Endothelial cell of umbilical vein (primary cell): Measurements from ENCODE around the gene AFG1L. TPM values are rescaled to one million over a fixed set of nuclear protein-coding genes. Genes with fewer than 3 reads are reported as not detected.

ENCODE experiments used
- BruUV-seq: library from RNA; stranded (reverse); fragments of 400-500 nt; replicated peaks from 2 replicates; lab custom pipeline; 2021; lab: Mats Ljungman, UMichigan
- CTCF ChIA-PET: fragments of 300-600, 350-600 bp; sonication (Branson Sonifier 250); formaldehyde crosslinking; loops from one replicate; lab custom pipeline; 2021; ENCODE audit warnings: antibody characterized with exemption, inconsistent platforms; lab: Charles Lee
- POLR2A ChIA-PET: fragments of 300-600, 350-600 bp; sonication (Branson Sonifier 250); formaldehyde crosslinking; loops from one replicate; lab custom pipeline; 2021; ENCODE audit warnings: antibody characterized with exemption, inconsistent platforms; lab: Charles Lee
- DNase-seq: peaks from one replicate; pipeline ENCODE4 v3.0.0-alpha.2; 2011; ENCODE audit warnings: low read depth, low spot score
- FAIRE-seq: peaks from 2 replicates; lab custom pipeline; 2011; peaks lifted over from hg19 to GRCh38; lab: Jason Lieb, UNC
- H2AFZ ChIP-seq: 2 replicates; pipeline ENCODE4 v1.6.0; 2012; ENCODE audit warnings: low read depth, low read length, control low read depth, inconsistent platforms
- H3K27ac ChIP-seq: 2 replicates; pipeline ENCODE4 v1.5.1; 2011; ENCODE audit warnings: low read depth, mild to moderate bottlenecking, control low read depth, low read length, moderate library complexity; ENCODE audit not compliant: insufficient read depth
- H3K27me3 ChIP-seq, 2 experiments: 2 replicates each; pipeline versions ENCODE4 v1.6.0 to v1.6.1; 2011; ENCODE audit warnings: low read length in 2 of 2, mixed read lengths in 1 of 2; ENCODE audit not compliant: control insufficient read depth in 2 of 2, insufficient read depth in 2 of 2
- H3K36me3 ChIP-seq, 2 experiments: 2 replicates in 1 of 2; 3 replicates in 1 of 2; pipeline ENCODE4 v1.5.1; 2011; ENCODE audit warnings: low read length in 2 of 2, mild to moderate bottlenecking in 1 of 2, moderate library complexity in 1 of 2; ENCODE audit not compliant: control insufficient read depth in 2 of 2, insufficient read depth in 2 of 2; ENCODE audit errors: extremely low read depth in 1 of 2
- H3K4me1 ChIP-seq: 3 replicates; pipeline ENCODE4 v1.5.1; 2011; ENCODE audit warnings: mild to moderate bottlenecking, low read length; ENCODE audit not compliant: control insufficient read depth, insufficient read depth; ENCODE audit errors: extremely low read depth
- H3K4me2 ChIP-seq: 2 replicates; pipeline ENCODE4 v1.6.1; 2011; ENCODE audit warnings: low read length, control low read depth, mixed read lengths; ENCODE audit not compliant: insufficient read depth
- H3K4me3 ChIP-seq, 3 experiments: fragments of 200-600 bp in 1 of 3; sonication (generic), shearing (Covaris generic) in 1 of 3; replicated peaks in 1 of 3; 2 replicates each; pipeline ENCODE4 v1.5.1; 2011 to 2016; ENCODE audit warnings: control low read depth in 3 of 3, low read length in 3 of 3, mild to moderate bottlenecking in 2 of 3, inconsistent platforms in 1 of 3, low read depth in 1 of 3, moderate library complexity in 1 of 3; ENCODE audit not compliant: insufficient read depth in 1 of 3
- H3K79me2 ChIP-seq: 2 replicates; pipeline ENCODE4 v1.6.0; 2012; ENCODE audit warnings: low read length, inconsistent platforms; ENCODE audit not compliant: control insufficient read depth, insufficient read depth
- H3K9ac ChIP-seq: replicated peaks from 2 replicates; pipeline ENCODE3; 2011; ENCODE audit warnings: low read length, control low read depth; ENCODE audit not compliant: insufficient read depth; ENCODE audit errors: extremely low read depth
- H3K9me1 ChIP-seq: replicated peaks from 3 replicates; pipeline ENCODE4 v1.6.0; 2011; ENCODE audit warnings: mild to moderate bottlenecking, low read length; ENCODE audit not compliant: control insufficient read depth, insufficient read depth; ENCODE audit errors: extremely low read depth
- H3K9me3 ChIP-seq: replicated peaks from 2 replicates; pipeline ENCODE4 v1.5.1; 2012; ENCODE audit warnings: low read length, inconsistent platforms; ENCODE audit not compliant: control insufficient read depth, insufficient read depth
- H4K20me1 ChIP-seq: replicated peaks from 2 replicates; pipeline ENCODE3; 2011; ENCODE audit warnings: mild to moderate bottlenecking, low read length; ENCODE audit not compliant: control insufficient read depth, insufficient read depth; ENCODE audit errors: extremely low read depth
- EZH2 ChIP-seq: IDR thresholded peaks from 2 replicates; pipeline ENCODE4 v1.6.1; 2012; ENCODE audit warnings: borderline replicate concordance, low read depth, mild to moderate bottlenecking, moderate library complexity, low read length, inconsistent platforms; ENCODE audit not compliant: severe bottlenecking
- GATA2 ChIP-seq: IDR thresholded peaks from 2 replicates; pipeline ENCODE4 v1.7.0; 2011; ENCODE audit warnings: low read depth, mild to moderate bottlenecking, moderate library complexity, mixed read lengths, low read length; ENCODE audit not compliant: insufficient read length, insufficient read depth
- JUN ChIP-seq: IDR thresholded peaks from 2 replicates; pipeline ENCODE4 v1.6.1; 2011; ENCODE audit warnings: borderline replicate concordance, low read depth; ENCODE audit not compliant: insufficient read length, insufficient read depth
- MYC ChIP-seq: IDR thresholded peaks from one replicate; pipeline ENCODE4 v1.6.1; 2011; ENCODE audit warnings: mild to moderate bottlenecking, low read depth, low read length
- POLR2A ChIP-seq: IDR thresholded peaks from 2 replicates; pipeline ENCODE4 v1.6.1; 2012; ENCODE audit warnings: low read depth, mild to moderate bottlenecking, control low read depth, low read length
- POLR2AphosphoS5 ChIP-seq: IDR thresholded peaks from 2 replicates; pipeline ENCODE4 v1.6.1; 2012; ENCODE audit warnings: low read depth, mild to moderate bottlenecking, control low read depth, low read length, moderate library complexity; ENCODE audit not compliant: insufficient read depth
- dilution Hi-C: fragments of 300-500 bp; cut with MboI; formaldehyde crosslinking; loops from one replicate; pipeline ENCODE4 v1.15.0; 2019; ENCODE audit warnings: low sequenced_read_pairs; ENCODE audit not compliant: extremely low pct_ligation_motif_present
- intact Hi-C: fragments of 100-400 bp; cut with micrococcal nuclease; formaldehyde crosslinking; loops from one replicate; pipeline ENCODE4 v1.10.0; 2022
- polyA plus RNA-seq, 4 experiments: library from polyadenylated mRNA; depleted of rRNA in 3 of 4; stranded (reverse) in 3 of 4; unstranded in 1 of 4; fragments of >200 nt; gene quantifications; 2 replicates each; pipeline versions ENCODE4 v1.2.1 to v1.2.3, GENCODE V29; 2011 to 2012; ENCODE audit warnings: missing spikeins in 1 of 4
- total RNA-seq: library from RNA; stranded (reverse); gene quantifications from 2 replicates; pipeline ENCODE4 v1.2.3, GENCODE V29; 2021
- TF ChIP-seq, protein P1 (sequence below), 2 donors: IDR thresholded peaks; 1 replicate in 1 of 2; 2 replicates in 1 of 2; pipeline ENCODE4 v1.5.1; 2011; ENCODE audit warnings: low read length in 2 of 2, mild to moderate bottlenecking in 2 of 2, moderate library complexity in 2 of 2, control low read depth in 1 of 2, inconsistent platforms in 1 of 2, low read depth in 1 of 2; ENCODE audit not compliant: insufficient read depth in 1 of 2; ENCODE audit errors: extremely low read depth in 1 of 2

Gene AFG1L
- total and polyA plus RNA-seq, 2 donors (not counting 3 experiments of a cell fraction or from before 2014, with no cell fraction given) = 1.0 to 6.2 TPM

DNA sequence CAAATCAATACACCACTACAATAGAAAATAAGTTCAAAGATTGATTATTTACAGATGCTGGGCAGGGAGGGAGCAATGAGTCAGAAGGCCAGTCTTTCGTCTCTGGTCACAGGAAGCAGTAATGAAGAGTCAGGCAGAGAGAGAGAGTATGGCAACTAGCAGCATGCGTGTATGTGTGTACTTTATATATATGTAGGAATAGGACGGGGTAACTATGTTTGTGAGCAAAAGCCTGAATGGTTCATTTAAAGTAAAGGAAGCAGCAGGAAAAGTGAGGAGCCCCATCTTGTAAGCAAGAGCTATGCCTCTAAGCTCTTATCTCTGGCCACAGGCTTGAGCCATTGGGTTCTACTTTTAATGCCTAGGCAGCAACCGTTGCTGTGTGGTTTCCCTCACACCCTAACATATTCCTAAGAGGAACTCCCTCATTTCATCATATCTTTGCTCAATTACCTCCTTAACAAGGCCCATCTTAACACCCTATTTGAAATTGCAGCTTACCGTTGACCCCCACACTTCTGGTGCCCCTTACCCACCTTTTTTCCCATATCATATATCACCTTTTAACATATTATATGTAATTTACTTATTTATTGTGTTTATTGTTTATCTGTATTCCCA, 66.6 kb downstream of the AFG1L start:
- intact Hi-C loops = loop anchor here (5.0 kb wide), 1 partner anchor 249 kb away; no protein-coding TSS in a partner anchor
- H3K36me3 ChIP-seq = no peaks in the 10 kb centered on the region
- POLR2A ChIA-PET = no interaction called here
- dilution Hi-C loops = no loop called here
- no peak for FAIRE-seq
- no peak overlapping the region for H3K4me2 ChIP-seq
- no peak for DNase-seq
- no TSS peak for BruUV-seq
- H3K27me3 ChIP-seq = no peaks in the 10 kb centered on the region
- H3K4me1 ChIP-seq = no peaks in the 10 kb centered on the region
- no peaks in the 10 kb centered on the region for H3K9me1 ChIP-seq
- TF ChIP-seq, protein P1, sequence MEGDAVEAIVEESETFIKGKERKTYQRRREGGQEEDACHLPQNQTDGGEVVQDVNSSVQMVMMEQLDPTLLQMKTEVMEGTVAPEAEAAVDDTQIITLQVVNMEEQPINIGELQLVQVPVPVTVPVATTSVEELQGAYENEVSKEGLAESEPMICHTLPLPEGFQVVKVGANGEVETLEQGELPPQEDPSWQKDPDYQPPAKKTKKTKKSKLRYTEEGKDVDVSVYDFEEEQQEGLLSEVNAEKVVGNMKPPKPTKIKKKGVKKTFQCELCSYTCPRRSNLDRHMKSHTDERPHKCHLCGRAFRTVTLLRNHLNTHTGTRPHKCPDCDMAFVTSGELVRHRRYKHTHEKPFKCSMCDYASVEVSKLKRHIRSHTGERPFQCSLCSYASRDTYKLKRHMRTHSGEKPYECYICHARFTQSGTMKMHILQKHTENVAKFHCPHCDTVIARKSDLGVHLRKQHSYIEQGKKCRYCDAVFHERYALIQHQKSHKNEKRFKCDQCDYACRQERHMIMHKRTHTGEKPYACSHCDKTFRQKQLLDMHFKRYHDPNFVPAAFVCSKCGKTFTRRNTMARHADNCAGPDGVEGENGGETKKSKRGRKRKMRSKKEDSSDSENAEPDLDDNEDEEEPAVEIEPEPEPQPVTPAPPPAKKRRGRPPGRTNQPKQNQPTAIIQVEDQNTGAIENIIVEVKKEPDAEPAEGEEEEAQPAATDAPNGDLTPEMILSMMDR (IDR thresholded peaks at IDR 0.05; ENCODE audit: extremely low read depth in 1 of 2, insufficient read depth in 1 of 2, low read depth in 1 of 2, low read length in 2 of 2) = no peak
- TF ChIP-seq JUN = no peak
- no peak for TF ChIP-seq GATA2
- no peak for TF ChIP-seq EZH2
- no peak for TF ChIP-seq MYC
- TF ChIP-seq POLR2AphosphoS5 = no peak
- no peak for TF ChIP-seq POLR2A
- CTCF ChIA-PET = interaction anchor here (0.6 kb wide), 1 partner anchor 21 kb away, joined by 4 read pairs; no protein-coding TSS in a partner anchor
- H3K79me2 ChIP-seq = no peaks in the 10 kb centered on the region
- H3K27ac ChIP-seq = no peak overlapping the region
- no peak overlapping the region for H2AFZ ChIP-seq
- no peaks in the 10 kb centered on the region for H3K9me3 ChIP-seq
- H3K9ac ChIP-seq = no peak overlapping the region
- H3K4me3 ChIP-seq = no peak overlapping the region
- no peaks in the 10 kb centered on the region for H4K20me1 ChIP-seq
